ENCODE measurements around the gene ITGA11.
A peak's percentile ranks its signal among the peaks of the same experiment; 100 is the strongest.

Gene ITGA11

DNA sequence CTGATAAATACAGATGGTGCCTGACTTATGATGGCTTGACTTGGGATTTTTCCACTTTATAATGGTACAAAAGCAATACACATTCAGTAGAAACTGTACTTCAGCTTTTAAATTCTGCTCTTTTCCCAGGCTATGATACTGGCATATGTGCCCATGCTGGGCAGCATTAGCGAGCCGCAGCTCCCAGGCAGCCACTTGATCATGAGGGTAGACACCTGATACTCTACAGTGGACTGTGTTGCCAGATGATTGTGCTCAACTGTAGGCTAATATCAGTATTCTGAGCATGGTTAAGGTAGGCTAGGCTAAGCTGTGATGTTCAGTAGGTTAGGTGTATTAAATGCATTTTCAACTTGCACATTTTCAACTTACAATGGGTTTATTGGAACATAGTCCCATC, 172.1 kb downstream of the ITGA11 start:
- DNase-seq: no peak

- no peak for DNase-seq
Observed at GRCh38 chr15:68258692-68259091, 173.3 kb downstream of the ITGA11 start.

DNA sequence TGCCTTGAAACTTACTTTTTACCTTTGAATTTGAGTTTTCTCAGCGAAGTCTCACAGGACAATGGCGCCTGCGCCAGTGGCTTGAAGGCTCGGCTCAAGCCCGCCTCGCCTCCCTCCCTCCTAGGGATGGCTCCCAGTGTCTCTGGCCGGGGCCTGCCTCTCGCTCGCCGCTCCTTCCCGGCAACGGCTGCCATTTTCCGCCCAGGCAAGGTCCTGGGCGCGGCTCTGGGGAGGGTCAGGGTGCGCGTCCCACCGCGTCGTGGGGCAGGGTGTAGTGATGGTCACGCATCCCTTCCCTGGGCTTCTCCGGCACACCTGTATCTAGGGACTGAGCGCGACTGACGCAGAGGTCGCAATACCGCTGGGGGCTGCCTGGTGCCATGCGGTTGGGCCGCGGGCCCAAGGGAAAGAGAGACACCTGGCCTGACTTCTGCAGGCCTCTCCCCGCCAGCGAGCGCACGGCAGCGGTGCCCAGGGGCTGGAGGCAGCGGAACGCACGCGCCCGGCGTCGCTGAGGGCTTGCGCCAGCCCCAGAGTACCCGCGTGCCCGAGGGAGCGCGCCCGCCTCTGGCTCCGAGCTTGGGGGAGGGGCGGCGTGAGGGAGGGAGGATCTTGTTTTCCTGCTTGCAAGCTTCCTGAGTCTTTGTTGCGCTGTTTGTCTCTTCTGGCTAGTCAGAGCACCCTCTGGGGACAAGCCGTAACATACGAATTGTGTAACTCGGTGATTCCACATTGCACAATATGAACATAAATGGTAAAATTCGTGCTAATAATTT, 175.1 kb downstream of the ITGA11 start:
- DNase-seq: peak; percentile 96

DNA sequence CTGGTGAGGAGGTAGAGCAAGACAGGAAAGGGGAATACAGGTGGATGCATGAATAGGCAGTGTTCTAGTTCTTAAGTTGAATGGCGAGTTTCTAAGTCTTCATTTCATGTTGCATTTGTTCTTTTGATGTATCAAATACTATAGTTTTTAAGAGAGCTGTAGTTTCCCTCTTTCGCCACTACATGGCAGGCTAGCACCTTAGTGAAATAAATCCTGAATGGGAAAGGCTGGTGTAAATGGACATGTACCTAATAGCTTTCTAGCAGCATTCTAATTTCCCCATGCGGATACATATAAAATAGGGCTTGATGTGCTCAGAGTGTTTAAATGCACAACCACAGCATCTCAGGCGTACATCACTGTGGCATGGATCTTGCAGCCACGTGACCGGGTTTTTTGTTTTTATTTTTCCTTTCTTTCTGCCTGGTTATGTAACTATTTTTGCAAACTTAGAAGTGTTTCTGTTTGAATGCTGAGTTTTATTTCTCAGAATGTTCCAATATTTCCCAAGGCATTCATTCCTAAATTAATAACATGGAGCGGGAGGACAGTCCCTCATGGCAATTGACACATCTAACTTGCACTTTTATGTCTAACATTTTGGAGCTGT, 178.9 kb downstream of the ITGA11 start:
- DNase-seq: peak; percentile 86

GRCh38 chr15:68249058-68249713, 182.8 kb downstream of the ITGA11 start:
- no peak for DNase-seq
